HG02588 (cell line): Measurements from ENCODE around the gene VGLL4.

Source experiments
- ATAC-seq: cut with Tn5 transposase; IDR thresholded peaks from one replicate; pipeline ENCODE4 v1.9.1; 2021; ENCODE audit warnings: mild to moderate bottlenecking, moderate library complexity; ENCODE audit not compliant: unreplicated experiment

Gene VGLL4

GRCh38 chr3:11510001-11510340 lies 133.7 kb downstream of the VGLL4 start:
- no peak for ATAC-seq

DNA sequence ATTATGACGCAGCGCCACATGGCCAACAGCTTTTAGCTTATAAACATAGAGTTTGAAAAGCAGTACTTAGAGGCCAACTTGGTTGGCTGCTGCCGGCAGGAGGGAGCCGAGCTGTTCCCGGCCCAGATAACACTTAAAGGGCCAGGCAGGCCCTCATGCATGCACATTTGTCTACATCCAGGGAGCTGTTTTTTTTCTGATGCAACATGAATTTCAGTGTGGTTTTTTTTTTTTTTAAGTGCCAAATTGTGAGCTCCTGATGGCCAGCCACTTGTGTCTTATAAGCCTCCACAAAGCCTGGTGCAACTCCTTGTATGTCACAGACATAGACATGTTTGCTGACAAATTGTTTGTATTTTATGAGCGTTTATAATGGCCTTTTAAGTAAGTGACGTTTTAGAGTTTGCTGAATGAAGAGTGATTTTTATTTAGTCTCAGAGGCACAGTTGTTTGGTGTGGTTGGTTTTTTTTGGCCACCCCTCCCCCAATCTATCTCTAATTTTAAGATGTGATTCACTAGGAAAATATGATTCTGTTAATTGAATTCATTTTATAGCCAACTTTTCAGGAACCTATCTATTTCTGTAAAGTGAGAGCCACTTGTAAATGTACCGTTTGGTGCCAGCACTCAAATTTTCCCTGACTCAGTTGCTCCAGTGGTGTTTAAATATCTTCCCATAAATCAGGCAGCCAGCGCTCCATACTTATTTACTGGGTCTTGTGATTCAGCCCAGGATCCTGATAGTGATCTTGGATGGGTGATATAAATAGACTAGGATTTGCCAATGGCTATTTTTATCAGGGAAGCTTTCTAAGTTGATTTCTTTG lies 134.3 kb downstream of the VGLL4 start:
- no peak for ATAC-seq

- no peak for ATAC-seq
Observed at GRCh38 chr3:11508346-11509172, 135.2 kb downstream of the VGLL4 start.

- no peak for ATAC-seq
Observed at GRCh38 chr3:11507719-11508118, 136.0 kb downstream of the VGLL4 start.
